ENCODE data around the gene LMBR1.
"Not testable (repeated sequence)": the region's sequence is repeated elsewhere in the genome, so short reads cannot be mapped to it uniquely, and the experiment has no call there.

GRCh38 chr7:156862022-156862421 lies 31.0 kb downstream of the LMBR1 start:
- TF ChIP-seq, protein P1, sequence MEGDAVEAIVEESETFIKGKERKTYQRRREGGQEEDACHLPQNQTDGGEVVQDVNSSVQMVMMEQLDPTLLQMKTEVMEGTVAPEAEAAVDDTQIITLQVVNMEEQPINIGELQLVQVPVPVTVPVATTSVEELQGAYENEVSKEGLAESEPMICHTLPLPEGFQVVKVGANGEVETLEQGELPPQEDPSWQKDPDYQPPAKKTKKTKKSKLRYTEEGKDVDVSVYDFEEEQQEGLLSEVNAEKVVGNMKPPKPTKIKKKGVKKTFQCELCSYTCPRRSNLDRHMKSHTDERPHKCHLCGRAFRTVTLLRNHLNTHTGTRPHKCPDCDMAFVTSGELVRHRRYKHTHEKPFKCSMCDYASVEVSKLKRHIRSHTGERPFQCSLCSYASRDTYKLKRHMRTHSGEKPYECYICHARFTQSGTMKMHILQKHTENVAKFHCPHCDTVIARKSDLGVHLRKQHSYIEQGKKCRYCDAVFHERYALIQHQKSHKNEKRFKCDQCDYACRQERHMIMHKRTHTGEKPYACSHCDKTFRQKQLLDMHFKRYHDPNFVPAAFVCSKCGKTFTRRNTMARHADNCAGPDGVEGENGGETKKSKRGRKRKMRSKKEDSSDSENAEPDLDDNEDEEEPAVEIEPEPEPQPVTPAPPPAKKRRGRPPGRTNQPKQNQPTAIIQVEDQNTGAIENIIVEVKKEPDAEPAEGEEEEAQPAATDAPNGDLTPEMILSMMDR (IDR thresholded peaks at IDR 0.05) = not testable (repeated sequence)
- TF ChIP-seq POLR2AphosphoS5 (IDR thresholded peaks at IDR 0.05; ENCODE audit: low read depth, low read length) = not testable (repeated sequence)
- TF ChIP-seq, protein P2, sequence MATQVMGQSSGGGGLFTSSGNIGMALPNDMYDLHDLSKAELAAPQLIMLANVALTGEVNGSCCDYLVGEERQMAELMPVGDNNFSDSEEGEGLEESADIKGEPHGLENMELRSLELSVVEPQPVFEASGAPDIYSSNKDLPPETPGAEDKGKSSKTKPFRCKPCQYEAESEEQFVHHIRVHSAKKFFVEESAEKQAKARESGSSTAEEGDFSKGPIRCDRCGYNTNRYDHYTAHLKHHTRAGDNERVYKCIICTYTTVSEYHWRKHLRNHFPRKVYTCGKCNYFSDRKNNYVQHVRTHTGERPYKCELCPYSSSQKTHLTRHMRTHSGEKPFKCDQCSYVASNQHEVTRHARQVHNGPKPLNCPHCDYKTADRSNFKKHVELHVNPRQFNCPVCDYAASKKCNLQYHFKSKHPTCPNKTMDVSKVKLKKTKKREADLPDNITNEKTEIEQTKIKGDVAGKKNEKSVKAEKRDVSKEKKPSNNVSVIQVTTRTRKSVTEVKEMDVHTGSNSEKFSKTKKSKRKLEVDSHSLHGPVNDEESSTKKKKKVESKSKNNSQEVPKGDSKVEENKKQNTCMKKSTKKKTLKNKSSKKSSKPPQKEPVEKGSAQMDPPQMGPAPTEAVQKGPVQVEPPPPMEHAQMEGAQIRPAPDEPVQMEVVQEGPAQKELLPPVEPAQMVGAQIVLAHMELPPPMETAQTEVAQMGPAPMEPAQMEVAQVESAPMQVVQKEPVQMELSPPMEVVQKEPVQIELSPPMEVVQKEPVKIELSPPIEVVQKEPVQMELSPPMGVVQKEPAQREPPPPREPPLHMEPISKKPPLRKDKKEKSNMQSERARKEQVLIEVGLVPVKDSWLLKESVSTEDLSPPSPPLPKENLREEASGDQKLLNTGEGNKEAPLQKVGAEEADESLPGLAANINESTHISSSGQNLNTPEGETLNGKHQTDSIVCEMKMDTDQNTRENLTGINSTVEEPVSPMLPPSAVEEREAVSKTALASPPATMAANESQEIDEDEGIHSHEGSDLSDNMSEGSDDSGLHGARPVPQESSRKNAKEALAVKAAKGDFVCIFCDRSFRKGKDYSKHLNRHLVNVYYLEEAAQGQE (IDR thresholded peaks at IDR 0.05; ENCODE audit: insufficient read depth in 1 of 2, low read depth in 2 of 2, low read length in 1 of 2) = not testable (repeated sequence)
